ENCODE data around the gene EPB41L2. TPM values are rescaled to one million over a fixed set of nuclear protein-coding genes. Genes with fewer than 3 reads are reported as not detected.
"Not testable (repeated sequence)": the region's sequence is repeated elsewhere in the genome, so short reads cannot be mapped to it uniquely, and the experiment has no call there.

Gene EPB41L2
- 17.7 and 20.5 TPM in 2 replicates for total RNA-seq

DNA sequence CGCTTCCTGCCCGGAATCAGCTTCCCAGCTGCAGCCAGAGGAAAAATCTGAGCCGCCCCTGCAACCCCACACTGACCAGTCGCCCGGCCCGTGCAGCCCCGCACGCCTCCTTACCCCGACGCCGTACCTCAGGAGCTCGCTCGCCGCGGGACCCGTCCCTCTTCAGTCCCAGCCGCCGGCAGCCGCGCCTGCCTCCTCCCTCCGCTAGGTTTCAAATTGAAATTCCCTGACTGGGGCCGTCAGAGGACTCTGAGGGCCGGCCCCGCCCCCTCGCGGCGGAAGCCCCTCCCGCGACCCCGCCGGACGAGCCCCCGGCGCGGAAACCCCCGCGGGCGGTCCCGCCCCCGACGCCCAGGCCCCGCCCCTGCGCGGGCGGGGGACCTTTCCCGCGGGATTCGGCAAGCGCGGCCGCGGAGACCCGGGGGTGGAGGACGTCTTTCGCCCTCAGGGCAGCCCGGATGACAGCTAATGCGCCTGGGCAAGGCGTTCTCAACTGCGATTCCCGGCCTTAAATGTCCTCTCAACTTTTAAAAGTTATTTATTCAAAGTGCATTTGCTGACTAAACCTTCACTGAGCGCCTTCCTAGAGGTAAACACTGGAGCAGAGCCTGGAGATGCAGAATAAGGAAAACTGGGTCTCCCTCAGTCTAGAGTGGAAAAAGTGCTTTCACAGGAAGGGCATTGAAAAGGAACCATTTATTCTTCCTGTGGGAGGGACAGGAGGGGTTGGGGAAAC lies at the start of gene EPB41L2:
TSS of gene EPB41L2 (minus strand) at position 218 of the 736 bp plus-strand sequence. CDS start 106,760 bp downstream, outside the sequence.
- intact Hi-C loops (cut with micrococcal nuclease) = loop anchor here (5.0 kb wide), 3 partner anchors 74 to 564 kb away; partner anchors contain the start of genes AKAP7 and MED23

DNA sequence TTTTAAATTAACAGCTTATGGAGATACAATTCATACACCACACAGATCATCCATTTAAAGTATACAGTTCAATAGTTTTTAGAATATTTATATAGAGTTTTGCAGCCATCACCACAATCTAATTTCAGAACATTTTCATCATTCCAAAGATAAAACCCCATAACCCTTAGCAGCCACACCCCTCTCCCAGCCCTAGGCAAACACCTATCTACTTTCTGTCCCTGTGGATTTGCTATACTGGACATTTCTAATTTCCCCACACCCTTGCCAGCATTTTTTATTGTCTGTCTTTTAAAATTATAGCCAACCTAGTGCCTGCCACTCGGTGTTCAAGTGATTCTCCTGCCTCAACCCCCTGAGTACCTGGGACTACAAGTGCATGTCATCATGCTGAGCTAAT lies 49.2 kb upstream of the EPB41L2 start:
- intact Hi-C loops (cut with micrococcal nuclease) = no loop called here

DNA sequence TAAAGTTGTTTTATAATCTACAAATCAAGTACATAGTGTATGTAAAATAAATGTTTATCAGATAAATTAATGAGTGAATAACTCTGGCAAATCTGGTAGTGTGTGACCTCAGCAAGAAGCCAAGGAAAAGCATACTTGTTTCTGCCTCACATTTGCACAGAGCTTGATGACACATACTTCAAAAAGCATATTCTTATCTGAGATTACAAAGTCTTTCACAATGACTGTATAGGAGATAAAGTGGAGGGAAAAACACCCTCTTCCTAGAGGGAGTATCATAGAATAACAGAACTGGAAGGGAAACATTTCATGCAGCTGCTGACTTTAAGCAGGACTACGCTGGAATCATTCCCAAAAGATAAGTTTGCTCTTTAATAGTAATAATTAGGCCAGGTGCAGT lies 44.1 kb upstream of the EPB41L2 start:
- intact Hi-C loops (cut with micrococcal nuclease) = no loop called here

DNA sequence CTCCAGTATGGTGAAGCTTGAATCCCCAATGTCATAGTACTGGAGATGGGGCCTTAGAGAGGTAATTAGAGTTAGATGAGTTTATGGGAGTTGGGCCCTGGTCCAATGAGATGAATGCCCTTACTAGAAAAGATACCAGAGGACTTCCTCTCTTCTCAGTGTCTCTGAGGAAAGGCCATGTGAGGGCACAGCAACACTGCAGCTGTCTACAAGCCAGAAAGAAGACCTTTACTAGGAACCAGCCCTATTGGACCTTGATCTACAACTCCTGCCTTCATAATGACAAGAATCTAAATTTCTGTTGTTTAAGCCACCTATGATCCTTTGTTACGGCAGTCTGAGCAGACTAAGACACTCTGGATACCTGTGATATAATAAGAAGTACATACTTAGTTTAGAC lies 40.9 kb upstream of the EPB41L2 start:
- intact Hi-C loops (cut with micrococcal nuclease) = no loop called here

DNA sequence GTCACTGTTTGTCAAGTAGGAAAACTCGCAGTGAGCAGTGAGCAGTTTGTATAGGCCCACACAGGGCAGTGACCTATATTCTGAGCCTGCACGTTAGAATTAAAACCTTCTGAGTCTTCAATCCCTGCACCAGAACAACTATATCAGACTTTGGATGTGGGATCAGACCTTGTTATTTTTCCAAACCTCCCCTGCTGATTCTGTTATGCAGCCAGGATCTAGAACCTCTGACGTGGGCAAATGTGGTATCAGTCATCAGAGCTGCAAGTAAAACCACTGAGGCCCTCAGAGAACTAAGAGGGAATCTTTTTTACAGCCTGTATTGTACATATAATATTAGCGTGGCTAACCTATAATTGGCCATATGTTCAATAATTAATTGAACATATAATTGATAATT lies 40.3 kb upstream of the EPB41L2 start:
- intact Hi-C loops (cut with micrococcal nuclease) = no loop called here

DNA sequence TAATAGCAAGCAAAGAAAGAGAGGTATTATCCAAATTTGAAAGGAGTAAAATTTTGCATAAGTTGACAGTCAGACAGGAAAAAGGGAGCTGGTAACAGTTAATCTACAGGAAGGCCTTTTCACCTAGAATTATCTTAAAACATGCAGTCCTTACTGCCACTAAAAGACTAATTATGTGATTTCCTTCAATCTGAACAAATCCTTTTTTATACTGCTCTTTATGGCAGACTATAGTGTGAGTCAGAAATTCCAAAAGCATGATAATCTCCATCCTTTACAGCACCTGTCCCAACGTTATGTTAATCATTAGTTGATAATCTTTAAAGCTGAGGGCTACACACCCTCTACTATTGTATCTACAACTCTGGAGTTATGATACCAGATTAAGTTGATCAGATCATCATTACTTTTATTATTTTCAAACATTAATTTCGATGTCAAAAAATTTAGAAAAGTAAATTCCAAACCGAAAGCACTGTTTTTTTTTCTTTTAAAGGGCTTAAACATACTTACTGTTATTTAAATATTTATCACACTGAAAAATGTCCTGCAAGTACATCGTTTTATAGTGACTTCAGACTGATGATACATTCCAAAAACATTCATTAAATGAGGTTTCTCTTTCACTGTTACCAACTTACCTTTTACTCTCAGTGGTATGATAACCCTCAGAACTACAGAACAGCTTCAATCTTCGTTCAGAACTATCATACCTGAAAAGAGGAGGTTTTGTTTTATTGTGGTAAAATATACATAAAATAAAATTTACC lies 39.1 kb upstream of the EPB41L2 start:
- intact Hi-C loops (cut with micrococcal nuclease) = no loop called here

DNA sequence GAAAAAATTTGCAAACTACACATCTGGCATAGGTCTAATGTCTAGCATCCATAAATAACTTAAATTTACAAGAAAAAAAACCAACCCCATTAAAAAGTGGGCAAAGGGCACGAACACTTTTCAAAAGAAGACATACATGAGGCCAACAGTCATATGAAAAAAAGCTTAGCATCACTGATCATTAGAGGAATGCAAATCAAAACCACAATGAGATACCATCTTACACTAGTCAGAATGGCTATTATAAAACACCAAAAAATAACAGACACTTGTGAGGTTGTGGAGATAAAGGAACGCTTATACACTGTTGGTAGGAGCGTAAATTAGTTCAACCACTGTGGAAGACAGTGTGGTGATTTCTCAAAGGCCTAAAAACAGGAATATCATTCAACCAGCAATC lies 33.7 kb upstream of the EPB41L2 start:
- intact Hi-C loops (cut with micrococcal nuclease) = no loop called here

DNA sequence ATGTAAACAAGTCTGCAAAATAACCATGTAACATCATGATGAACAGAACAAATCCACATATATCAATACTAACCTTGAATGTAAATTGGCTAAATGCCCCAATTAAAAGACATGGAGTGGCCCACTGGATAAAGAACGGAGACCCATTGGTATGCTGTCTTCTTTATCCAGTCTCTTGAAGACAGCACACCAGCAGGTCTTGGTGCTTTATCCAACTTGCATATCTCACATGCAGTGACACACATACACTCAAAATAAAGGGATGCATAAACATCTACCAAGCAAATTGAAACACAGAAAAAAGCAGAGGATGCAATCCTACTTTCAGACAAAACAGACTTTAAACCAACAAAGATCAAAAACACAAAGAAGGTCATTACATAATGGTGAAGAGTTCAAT lies 30.3 kb upstream of the EPB41L2 start:
- intact Hi-C loops (cut with micrococcal nuclease) = no loop called here

DNA sequence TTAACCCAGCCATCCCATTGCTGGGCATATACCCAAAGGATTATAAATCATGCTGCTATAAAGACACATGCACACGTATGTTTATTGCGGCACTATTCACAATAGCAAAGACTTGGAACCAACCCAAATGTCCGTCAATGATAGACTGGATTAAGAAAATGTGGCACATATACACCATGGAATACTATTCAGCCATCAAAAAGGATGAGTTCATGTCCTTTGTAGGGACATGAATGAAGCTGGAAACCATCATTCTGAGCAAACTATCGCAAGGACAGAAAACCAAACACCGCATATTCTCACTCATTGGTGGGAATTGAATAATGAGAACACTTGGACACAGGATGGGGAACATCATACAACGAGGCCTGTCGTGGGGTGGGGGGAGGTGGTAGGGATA lies 28.9 kb upstream of the EPB41L2 start:
- intact Hi-C loops (cut with micrococcal nuclease) = not testable (repeated sequence)

DNA sequence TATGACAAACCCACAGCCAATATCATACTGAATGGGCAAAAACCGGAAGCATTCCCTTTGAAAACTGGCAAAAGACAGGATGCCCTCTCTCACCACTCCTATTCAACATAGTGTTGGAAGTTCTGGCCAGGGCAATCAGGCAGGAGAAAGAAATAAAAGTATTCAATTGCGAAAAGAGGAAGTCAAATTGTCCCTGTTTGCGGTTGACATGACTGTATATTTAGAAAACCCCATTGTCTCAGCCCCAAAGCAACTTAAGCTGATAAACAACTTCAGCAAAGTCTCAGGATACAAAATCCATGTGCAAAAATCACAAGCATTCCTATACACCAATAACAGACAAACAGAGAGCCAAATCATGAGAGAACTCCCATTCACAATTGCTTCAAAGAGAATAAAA lies 27.3 kb upstream of the EPB41L2 start:
- intact Hi-C loops (cut with micrococcal nuclease) = not testable (repeated sequence)

DNA sequence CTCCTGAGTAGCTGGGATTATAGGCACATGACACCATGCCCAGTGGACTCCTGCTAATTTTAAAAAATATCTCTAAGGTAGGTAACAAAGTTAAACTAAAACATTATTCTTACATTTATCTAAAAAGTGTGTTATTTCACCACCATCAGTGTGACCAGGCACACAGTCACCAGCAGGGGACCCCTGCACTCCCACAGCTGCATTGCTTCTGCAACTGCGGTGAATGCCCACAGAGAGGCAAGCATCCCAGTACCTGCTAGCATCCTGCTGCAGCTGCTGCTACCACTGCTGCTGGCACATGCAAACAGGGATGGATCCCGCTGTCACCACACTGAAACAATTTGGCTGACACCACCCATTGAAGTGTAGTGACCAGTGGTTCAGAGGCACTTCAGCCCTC lies 21.9 kb upstream of the EPB41L2 start:
- intact Hi-C loops (cut with micrococcal nuclease) = no loop called here

DNA sequence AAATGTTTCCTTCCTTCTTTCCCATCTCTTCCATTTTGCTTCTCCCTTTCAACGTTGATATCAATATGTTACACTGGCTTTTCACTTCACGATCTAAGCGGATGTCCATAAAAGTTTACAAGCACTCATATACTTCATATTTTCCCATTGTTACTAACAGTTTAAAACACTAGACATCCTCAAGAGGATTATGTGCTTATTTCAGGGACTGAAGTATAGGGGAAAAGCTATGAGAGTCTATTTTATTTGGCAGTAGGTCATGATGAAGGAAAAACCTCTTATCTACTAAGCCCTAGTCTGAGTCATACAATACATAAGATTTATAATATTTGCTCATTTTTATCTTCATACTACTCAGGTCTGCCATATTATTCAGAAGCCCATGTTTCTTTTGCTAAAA lies 20.6 kb upstream of the EPB41L2 start:
- intact Hi-C loops (cut with micrococcal nuclease) = no loop called here

DNA sequence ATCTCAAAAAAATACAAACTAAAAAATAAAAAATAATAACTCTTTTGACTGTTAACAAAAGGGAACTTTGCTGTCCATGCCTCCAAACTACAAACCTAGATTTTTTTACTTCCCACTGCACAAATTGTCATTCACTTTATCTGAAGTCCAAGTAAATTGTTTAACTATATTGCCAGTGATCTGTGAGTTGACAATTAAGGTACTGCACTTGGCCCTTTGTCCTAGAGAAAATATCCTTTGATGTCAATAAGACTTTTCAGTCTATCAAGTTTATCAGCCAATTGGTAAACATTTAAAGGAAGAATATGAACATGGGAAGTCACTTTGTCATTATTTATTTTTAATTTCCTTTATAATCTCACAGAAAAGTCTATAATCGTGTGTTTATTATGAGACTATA lies 19.3 kb upstream of the EPB41L2 start:
- intact Hi-C loops (cut with micrococcal nuclease) = no loop called here

DNA sequence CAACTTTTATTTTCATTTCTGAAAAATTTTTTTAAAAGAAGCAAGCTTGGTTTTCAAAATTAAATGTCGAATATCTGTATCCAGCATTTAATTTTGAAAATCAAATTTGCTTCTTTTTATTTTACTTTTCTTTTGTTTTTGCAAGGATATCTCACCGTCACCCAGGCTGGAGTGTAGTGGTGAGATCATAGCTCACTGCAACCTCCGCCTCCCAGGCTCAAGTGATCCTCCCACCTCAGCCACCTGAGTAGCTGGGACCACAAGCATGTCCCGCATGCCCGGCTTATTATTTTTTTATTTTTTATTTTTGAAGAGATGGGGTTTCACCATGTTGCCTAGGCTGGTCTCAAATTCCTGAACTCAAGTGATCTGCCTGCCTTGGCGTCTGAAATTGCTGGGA lies 17.0 kb upstream of the EPB41L2 start:
- intact Hi-C loops (cut with micrococcal nuclease) = no loop called here

DNA sequence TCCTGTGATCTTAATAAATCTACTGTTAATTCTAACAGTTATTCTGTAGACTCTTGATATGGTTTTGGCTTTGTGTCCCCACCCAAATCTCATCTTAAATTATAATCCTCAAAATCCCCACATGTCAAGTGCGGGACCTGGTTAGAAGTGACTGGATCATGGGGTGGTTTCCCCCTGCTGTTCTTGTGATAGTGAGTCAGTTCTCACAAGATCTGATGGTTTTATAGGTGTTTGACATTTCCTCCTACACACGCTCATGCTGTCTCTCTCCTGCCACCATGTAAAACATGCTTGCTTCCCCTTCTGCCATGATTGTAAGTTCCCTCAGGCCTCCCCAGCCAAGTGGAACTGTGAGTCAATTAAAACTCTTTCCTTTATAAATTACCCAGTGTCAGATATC lies 10.5 kb upstream of the EPB41L2 start:
- intact Hi-C loops (cut with micrococcal nuclease) = no loop called here

DNA sequence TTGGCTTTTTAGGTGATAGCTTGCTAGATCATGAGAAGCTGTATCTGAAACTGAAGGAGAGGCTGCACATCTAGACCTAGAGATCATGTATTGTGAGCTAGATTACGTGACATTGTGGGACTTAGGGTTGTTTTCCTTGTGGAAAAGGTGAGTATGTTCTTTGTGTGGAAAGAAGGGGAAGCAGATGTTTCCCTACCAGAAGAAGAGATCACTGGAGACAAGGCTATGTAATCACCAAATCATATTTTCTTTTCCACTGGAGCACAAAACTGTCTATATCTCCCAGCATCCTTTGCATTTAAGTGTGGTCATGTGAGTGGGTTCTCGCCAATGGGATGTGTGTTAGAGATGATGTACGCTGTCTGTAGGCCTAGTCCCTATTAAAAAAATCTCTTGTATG lies 7.0 kb upstream of the EPB41L2 start:
- intact Hi-C loops (cut with micrococcal nuclease) = no loop called here

DNA sequence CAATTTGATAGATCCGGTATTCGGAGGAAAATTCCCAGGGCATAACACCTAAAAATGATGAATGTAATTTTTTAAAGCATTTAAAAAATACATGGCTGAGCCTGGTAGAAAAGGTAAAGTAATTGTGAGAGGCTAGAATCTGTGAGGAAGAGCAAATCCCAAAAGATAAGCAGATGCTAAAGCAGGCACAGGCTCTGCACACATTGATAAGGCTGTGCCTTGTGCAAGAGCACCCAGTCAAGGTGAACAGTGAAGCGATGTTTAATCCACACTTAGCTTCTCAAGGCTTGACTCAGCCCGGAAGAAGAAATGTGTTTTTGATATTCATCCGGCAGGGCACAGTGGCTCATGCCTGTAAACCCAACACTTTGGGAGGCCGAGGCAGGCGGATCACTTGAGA lies 5.1 kb upstream of the EPB41L2 start:
- intact Hi-C loops (cut with micrococcal nuclease) = no loop called here

DNA sequence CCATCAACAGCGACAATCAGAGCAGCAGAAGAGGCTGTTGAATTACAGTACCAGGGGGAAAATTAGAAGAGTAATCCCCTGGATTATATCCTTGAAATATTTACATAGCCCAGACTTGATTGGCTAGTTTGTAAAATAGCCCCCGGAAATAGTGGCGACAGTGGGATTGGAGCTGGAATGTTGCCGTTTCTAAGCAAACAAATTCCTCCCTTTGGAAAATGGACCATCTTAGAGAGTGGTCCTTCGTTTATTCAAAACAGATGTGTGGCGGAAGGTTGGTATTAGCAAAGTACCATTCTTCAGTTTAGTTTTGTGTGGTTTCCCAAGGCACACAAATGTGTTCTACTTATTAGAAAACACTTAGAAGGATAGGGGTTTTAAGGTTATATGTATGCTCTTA lies 4.5 kb upstream of the EPB41L2 start:
- intact Hi-C loops (cut with micrococcal nuclease) = no loop called here

DNA sequence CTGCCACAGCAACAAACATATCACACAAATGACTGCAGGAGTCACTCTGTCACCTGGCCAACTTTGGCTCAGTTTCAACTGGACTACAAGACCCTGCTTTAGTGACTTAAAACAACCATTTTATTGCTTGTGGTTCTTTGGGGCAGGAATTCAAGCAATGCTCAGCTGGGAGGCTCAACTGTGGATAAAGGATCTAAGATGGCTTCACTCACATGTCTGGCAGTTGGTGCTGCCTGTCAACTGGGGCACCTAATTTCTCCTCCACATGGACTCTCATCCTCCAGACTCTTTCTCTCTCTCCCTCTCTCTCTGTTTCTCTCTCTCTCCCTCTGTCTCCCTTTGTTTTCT lies 2.8 kb upstream of the EPB41L2 start:
- intact Hi-C loops (cut with micrococcal nuclease) = no loop called here

DNA sequence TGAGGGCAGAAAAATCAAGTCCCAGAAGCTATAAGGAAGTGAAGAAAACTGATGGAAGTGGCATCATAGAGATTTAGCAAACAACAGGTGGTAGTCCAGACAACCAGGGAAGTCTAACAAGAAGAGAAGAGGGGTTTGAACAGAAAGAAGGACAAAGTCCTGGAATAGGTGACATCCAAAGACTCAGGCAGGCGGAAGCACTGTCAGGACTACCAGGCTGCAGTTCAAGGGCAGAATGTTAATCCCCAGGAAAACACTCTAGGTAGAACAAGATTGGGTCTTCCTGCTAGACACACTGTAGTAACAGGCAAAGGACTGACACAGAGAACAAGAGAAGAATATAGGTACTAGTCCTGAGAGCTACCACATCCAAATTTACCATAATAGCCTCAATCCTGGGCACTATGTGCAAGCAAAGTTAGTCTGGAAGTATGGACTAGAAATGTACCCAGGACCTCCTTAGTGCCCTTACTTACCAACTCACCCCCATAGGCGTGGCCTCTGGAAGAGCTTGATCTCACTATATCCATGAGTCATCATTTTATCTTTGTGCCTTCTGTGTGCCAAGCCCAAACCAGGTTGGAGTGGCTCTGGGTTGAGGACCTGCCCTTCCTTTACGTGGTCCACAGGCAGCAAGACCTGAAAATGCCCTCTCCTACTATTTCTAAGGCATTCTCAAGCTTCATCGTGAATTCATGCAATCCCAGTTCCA lies 2.2 kb upstream of the EPB41L2 start:
- intact Hi-C loops (cut with micrococcal nuclease) = no loop called here

DNA sequence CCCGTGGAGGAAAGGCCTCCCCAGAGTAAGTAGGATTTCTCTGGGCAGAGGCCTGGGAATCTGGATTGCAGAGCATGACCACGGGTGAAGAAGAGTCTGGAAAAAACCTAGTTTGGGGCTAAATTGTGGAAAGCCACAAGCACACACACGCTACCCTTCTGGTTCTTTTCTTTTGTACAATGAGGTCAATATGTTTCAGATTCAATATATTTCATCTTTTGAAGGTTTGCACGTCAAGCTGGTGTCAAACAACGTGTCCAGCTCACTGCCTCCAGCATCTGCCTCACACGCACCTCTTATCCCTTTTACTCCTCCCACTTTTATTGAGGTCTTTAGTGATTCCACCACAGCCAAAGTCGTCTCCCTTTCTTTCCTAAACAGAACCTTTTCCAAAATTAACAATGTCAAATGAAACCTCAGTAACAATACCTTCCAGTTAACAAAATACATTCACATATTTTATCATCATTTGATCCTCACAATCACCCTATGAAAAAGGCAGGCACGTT lies 773 bp upstream of the EPB41L2 start:
- intact Hi-C loops (cut with micrococcal nuclease) = loop anchor here (5.0 kb wide), 3 partner anchors 73 to 563 kb away; partner anchors contain the start of genes AKAP7 and MED23
